ENCODE measurements around the gene DGLUCY. TPM values are rescaled to one million over a fixed set of nuclear protein-coding genes. Genes with fewer than 3 reads are reported as not detected.

DGLUCY gene
- total and polyA plus RNA-seq, 2 donors (not counting 1 experiment from before 2014, with no cell fraction given): 91.5 to 103 TPM

- H3K27ac ChIP-seq (ENCODE audit: low read length in 2 of 2): peak overlapping the region; percentile 57 to 69
- ChIA-PET CTCF (interaction anchor here (1.1 to 2.3 kb wide), 6 partner anchors 14 to 76 kb away, joined by 3 to 8 read pairs (median 4); no protein-coding TSS in a partner anchor), POLR2A (interaction anchor here (1.3 to 1.8 kb wide), 2 partner anchors 8 to 20 kb away, joined by 3 to 8 read pairs; no protein-coding TSS in a partner anchor)
- peak overlapping the region in 2 of 5 experiments; percentile 12 to 15 for H3K4me3 ChIP-seq (ENCODE audit: control extremely low read depth in 1 of 5, extremely low read depth in 1 of 5, insufficient read depth in 1 of 5, low read depth in 2 of 5, low read length in 4 of 5)
- H3K4me1 ChIP-seq (ENCODE audit: control insufficient read depth in 2 of 2, insufficient read depth in 2 of 2, low read length in 2 of 2): peaks cover 41 to 48% of the 10 kb centered on the region in 2 donors
- H3K27me3 ChIP-seq (replicated peaks in 1 of 4; ENCODE audit: control extremely low read depth in 1 of 4, control insufficient read depth in 3 of 4, insufficient read depth in 4 of 4, low read length in 3 of 4): no peaks in the 10 kb centered on the region
- no peaks in the 10 kb centered on the region for H3K79me2 ChIP-seq (ENCODE audit: control insufficient read depth, insufficient read depth, low read length)
- peak overlapping the region; percentile 77 for H3K4me3 Mint-ChIP-seq
- no peaks in the 10 kb centered on the region for H4K20me1 ChIP-seq (ENCODE audit: control insufficient read depth, insufficient read depth, low read length, poor library complexity, severe bottlenecking)
- no peaks in the 10 kb centered on the region for H3K36me3 ChIP-seq (replicated peaks in 1 of 2; ENCODE audit: control extremely low read depth in 1 of 2, control insufficient read depth in 1 of 2, extremely low read depth in 1 of 2, insufficient read depth in 2 of 2, low read length in 1 of 2)
- intact Hi-C loops (cut with micrococcal nuclease): loop anchor here (1.0 to 10.0 kb wide), 2 partner anchors 8 to 235 kb away; no protein-coding TSS in a partner anchor
- no peaks in the 10 kb centered on the region for H3K27me3 Mint-ChIP-seq
- H3K27ac Mint-ChIP-seq: peak overlapping the region; percentile 96
- H3K9me3 ChIP-seq (ENCODE audit: control extremely low read depth in 1 of 3, control insufficient read depth in 2 of 3, insufficient read depth in 1 of 3, low read length in 2 of 3): no peaks in the 10 kb centered on the region
- DNase-seq (peak; percentile 77), ATAC-seq (ENCODE audit: low read depth) (peak; percentile 60)
- peak overlapping the region; percentile 29 for H3K9ac ChIP-seq (ENCODE audit: low read length)
- 7% methylated on average over 9 of the region's 10 CpGs for WGBS (ENCODE audit: insufficient coverage)
- H3K4me2 ChIP-seq (replicated peaks; ENCODE audit: low read depth, low read length, poor library complexity, severe bottlenecking): peak overlapping the region; percentile 69
- TF ChIP-seq EZH2 (IDR thresholded peaks at IDR 0.05; ENCODE audit: borderline replicate concordance, insufficient read depth, low read depth, low read length, poor library complexity, severe bottlenecking): no peak
- TF ChIP-seq, protein P1, sequence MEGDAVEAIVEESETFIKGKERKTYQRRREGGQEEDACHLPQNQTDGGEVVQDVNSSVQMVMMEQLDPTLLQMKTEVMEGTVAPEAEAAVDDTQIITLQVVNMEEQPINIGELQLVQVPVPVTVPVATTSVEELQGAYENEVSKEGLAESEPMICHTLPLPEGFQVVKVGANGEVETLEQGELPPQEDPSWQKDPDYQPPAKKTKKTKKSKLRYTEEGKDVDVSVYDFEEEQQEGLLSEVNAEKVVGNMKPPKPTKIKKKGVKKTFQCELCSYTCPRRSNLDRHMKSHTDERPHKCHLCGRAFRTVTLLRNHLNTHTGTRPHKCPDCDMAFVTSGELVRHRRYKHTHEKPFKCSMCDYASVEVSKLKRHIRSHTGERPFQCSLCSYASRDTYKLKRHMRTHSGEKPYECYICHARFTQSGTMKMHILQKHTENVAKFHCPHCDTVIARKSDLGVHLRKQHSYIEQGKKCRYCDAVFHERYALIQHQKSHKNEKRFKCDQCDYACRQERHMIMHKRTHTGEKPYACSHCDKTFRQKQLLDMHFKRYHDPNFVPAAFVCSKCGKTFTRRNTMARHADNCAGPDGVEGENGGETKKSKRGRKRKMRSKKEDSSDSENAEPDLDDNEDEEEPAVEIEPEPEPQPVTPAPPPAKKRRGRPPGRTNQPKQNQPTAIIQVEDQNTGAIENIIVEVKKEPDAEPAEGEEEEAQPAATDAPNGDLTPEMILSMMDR (IDR thresholded peaks at IDR 0.05): no peak
- peaks cover 54% of the 10 kb centered on the region for H3K4me1 Mint-ChIP-seq
- peak overlapping the region; percentile 56 for H2AFZ ChIP-seq (ENCODE audit: insufficient read depth, low read depth, low read length, poor library complexity, severe bottlenecking)
- H3K9me3 Mint-ChIP-seq (ENCODE audit: insufficient read depth): no peaks in the 10 kb centered on the region
Measured at GRCh38 chr14:91249841-91250616, 136.2 kb downstream of the DGLUCY start.

- Histone ChIP-seq H2AFZ (ENCODE audit: insufficient read depth, low read depth, low read length, poor library complexity, severe bottlenecking) (peak overlapping the region; percentile 56), H3K27me3 (replicated peaks in 1 of 4; ENCODE audit: control extremely low read depth in 1 of 4, control insufficient read depth in 3 of 4, insufficient read depth in 4 of 4, low read length in 3 of 4) (no peaks in the 10 kb centered on the region), H3K4me3 (ENCODE audit: control extremely low read depth in 1 of 5, extremely low read depth in 1 of 5, insufficient read depth in 1 of 5, low read depth in 2 of 5, low read length in 4 of 5) (no peak overlapping the region), H4K20me1 (ENCODE audit: control insufficient read depth, insufficient read depth, low read length, poor library complexity, severe bottlenecking) (no peaks in the 10 kb centered on the region), H3K36me3 (replicated peaks in 1 of 2; ENCODE audit: control extremely low read depth in 1 of 2, control insufficient read depth in 1 of 2, extremely low read depth in 1 of 2, insufficient read depth in 2 of 2, low read length in 1 of 2) (no peaks in the 10 kb centered on the region), H3K9me3 (ENCODE audit: control extremely low read depth in 1 of 3, control insufficient read depth in 2 of 3, insufficient read depth in 1 of 3, low read length in 2 of 3) (no peaks in the 10 kb centered on the region), H3K4me2 (replicated peaks; ENCODE audit: low read depth, low read length, poor library complexity, severe bottlenecking) (peak overlapping the region; percentile 69), H3K27ac (ENCODE audit: low read length in 2 of 2) (peak overlapping the region in 1 of 2 donors; percentile 69), H3K79me2 (ENCODE audit: control insufficient read depth, insufficient read depth, low read length) (no peaks in the 10 kb centered on the region), H3K4me1 (ENCODE audit: control insufficient read depth in 2 of 2, insufficient read depth in 2 of 2, low read length in 2 of 2) (peaks cover 37 to 43% of the 10 kb centered on the region in 2 donors), H3K9ac (ENCODE audit: low read length) (peak overlapping the region; percentile 29)
- 64% methylated on average over 3 of the region's 5 CpGs for WGBS (ENCODE audit: insufficient coverage)
- Mint-ChIP-seq H3K4me1 (peaks cover 53% of the 10 kb centered on the region), H3K4me3 (peak overlapping the region; percentile 15), H3K9me3 (ENCODE audit: insufficient read depth) (no peaks in the 10 kb centered on the region), H3K27me3 (no peaks in the 10 kb centered on the region), H3K27ac (peak overlapping the region; percentile 96)
- DNase-seq (no peak), ATAC-seq (ENCODE audit: low read depth) (no peak)
- intact Hi-C loops (cut with micrococcal nuclease): loop anchor here (1.0 kb wide), 1 partner anchor 9 kb away; no protein-coding TSS in a partner anchor
- TF ChIP-seq, protein P1 (IDR thresholded peaks at IDR 0.05): no peak
- TF ChIP-seq EZH2 (IDR thresholded peaks at IDR 0.05; ENCODE audit: borderline replicate concordance, insufficient read depth, low read depth, low read length, poor library complexity, severe bottlenecking): no peak
- POLR2A ChIA-PET: interaction anchor here (1.3 kb wide), 1 partner anchor 9 kb away, joined by 3 read pairs; no protein-coding TSS in a partner anchor
- CTCF ChIA-PET: interaction anchor here (1.0 to 2.3 kb wide), 3 partner anchors 35 to 73 kb away, joined by 3 to 8 read pairs (median 4); no protein-coding TSS in a partner anchor
Measured at GRCh38 chr14:91250912-91251311, 137.0 kb downstream of the DGLUCY start.
